OCI-LY1 (cell line): ENCODE measurements around the gene MPP3.

Source experiments
- H2AFZ ChIP-seq: fragments of 200-600 bp; sonication (generic), shearing (Covaris generic); 2 replicates; pipeline ENCODE4 v1.6.0; 2014; ENCODE audit warnings: antibody characterized with exemption, mild to moderate bottlenecking, low read length
- H3F3A ChIP-seq: fragments of 200-600 bp; sonication (generic), shearing (Covaris generic); 2 replicates; pipeline ENCODE4 v1.6.0; 2014; ENCODE audit warnings: mild to moderate bottlenecking, antibody characterized with exemption, low read length, moderate library complexity; ENCODE audit not compliant: insufficient read depth
- H3K27ac ChIP-seq: fragments of 200-600 bp; sonication (generic); 2 replicates; pipeline ENCODE4 v1.5.1; 2014; ENCODE audit warnings: low read length, mixed run types, mild to moderate bottlenecking, low read depth; ENCODE audit not compliant: poor library complexity, severe bottlenecking
- H3K27me3 ChIP-seq: fragments of 200-600 bp; sonication (generic); 2 replicates; pipeline ENCODE4 v1.6.0; 2014; ENCODE audit warnings: antibody characterized with exemption, mild to moderate bottlenecking, low read length, moderate library complexity; ENCODE audit not compliant: insufficient read depth
- H3K36me3 ChIP-seq: fragments of 200-600 bp; sonication (generic); 2 replicates; pipeline ENCODE4 v1.6.1; 2014; ENCODE audit warnings: mild to moderate bottlenecking, antibody characterized with exemption, low read length, moderate library complexity, mixed read lengths; ENCODE audit not compliant: insufficient read depth
- H3K4me1 ChIP-seq: fragments of 200-600 bp; sonication (generic); 2 replicates; pipeline ENCODE4 v1.5.1; 2014; ENCODE audit warnings: mild to moderate bottlenecking, low read length, moderate library complexity; ENCODE audit not compliant: insufficient read depth, severe bottlenecking
- H3K4me2 ChIP-seq: fragments of 200-600 bp; sonication (generic), shearing (Covaris generic); 2 replicates; pipeline ENCODE4 v1.6.1; 2014; ENCODE audit warnings: low read length
- H3K4me3 ChIP-seq: fragments of 200-600 bp; sonication (generic); 2 replicates; pipeline ENCODE4 v1.5.1; 2014; ENCODE audit warnings: low read length, low read depth, mild to moderate bottlenecking, mixed read lengths; ENCODE audit not compliant: poor library complexity, severe bottlenecking
- H3K79me2 ChIP-seq: fragments of 200-600 bp; shearing (Covaris generic); 2 replicates; pipeline ENCODE4 v1.6.1; 2016; ENCODE audit warnings: mixed run types, low read length, mixed read lengths; ENCODE audit not compliant: insufficient read depth
- H3K9ac ChIP-seq: fragments of 200-600 bp; sonication (generic), shearing (Covaris generic); 2 replicates; pipeline ENCODE4 v1.6.1; 2014; ENCODE audit warnings: mild to moderate bottlenecking, low read length, mixed read lengths
- H3K9me2 ChIP-seq: fragments of 200-600 bp; sonication (generic), shearing (Covaris generic); 2 replicates; pipeline ENCODE4 v1.6.1; 2014; ENCODE audit warnings: low read depth, mild to moderate bottlenecking, low read length, mixed read lengths
- H3K9me3 ChIP-seq: fragments of 200-600 bp; shearing (Covaris generic); 2 replicates; pipeline ENCODE4 v1.6.1; 2014; ENCODE audit warnings: low read length, mixed read lengths
- H4K20me1 ChIP-seq: fragments of 200-600 bp; sonication (generic), shearing (Covaris generic); 2 replicates; pipeline ENCODE4 v1.6.0; 2016; ENCODE audit warnings: mild to moderate bottlenecking, low read length; ENCODE audit not compliant: insufficient read depth
- EZH2 ChIP-seq: fragments of 200-600 bp; sonication (generic), shearing (Covaris generic); IDR thresholded peaks from 2 replicates; pipeline ENCODE4 v1.8.0; 2017; ENCODE audit warnings: borderline replicate concordance, mixed run types, mild to moderate bottlenecking, antibody characterized with exemption, low read length, moderate library complexity, mixed read lengths
- TF ChIP-seq, protein P1 (sequence below): fragments of 200-600 bp; sonication (generic), shearing (Covaris generic); IDR thresholded peaks from 2 replicates; pipeline ENCODE4 v1.5.1; 2017; ENCODE audit warnings: mild to moderate bottlenecking, antibody characterized with exemption, low read length, moderate library complexity, mixed read lengths

MPP3 gene

DNA sequence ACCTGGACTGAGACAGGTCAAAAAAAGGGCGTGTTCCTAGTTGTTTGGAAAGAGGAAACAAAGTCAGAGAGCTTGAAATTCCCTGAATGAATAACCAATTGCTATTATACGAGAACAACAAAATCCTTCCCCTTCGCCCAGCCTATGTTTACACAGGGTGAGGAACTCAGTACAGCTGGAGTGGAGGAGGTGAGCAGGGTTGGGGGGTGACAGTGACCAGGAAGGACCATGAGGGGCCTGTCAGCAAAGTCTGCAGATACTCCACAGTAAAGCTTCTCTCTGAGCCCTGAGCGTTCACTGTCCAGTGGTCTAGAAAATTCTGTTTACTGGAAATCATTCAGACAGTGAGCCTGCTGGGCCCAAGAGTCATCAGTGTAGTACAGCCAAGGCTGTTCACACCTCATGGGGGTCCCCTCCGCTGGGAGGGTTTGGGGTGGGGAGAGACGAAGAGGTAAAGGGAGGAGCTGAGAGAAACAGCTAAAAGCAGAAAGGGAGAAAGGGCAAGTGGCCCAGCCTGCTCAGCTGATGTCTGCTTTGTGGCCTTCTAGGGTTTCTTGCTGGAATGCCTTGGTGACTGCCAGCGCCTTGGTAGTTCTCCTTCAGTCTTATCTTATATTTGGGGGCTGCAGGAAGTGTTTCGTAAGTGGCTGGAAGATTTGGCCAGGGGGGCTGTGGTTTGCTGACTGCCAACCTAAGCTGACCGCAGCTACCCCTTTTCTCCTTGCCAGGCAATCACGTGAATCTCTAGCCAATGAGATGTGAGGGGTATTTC is 59.9 kb downstream of the MPP3 start:
- Histone ChIP-seq H3K27me3 (no peaks in the 10 kb centered on the region), H3K9ac (no peak overlapping the region), H3K4me1 (peaks cover 2% of the 10 kb centered on the region), H2AFZ (no peak overlapping the region), H3K9me3 (no peaks in the 10 kb centered on the region), H3K9me2 (no peaks in the 10 kb centered on the region), H3K4me3 (no peak overlapping the region), H3K36me3 (peaks cover 8% of the 10 kb centered on the region), H3K79me2 (no peaks in the 10 kb centered on the region), H4K20me1 (no peaks in the 10 kb centered on the region), H3K4me2 (no peak overlapping the region), H3F3A (no peaks in the 10 kb centered on the region), H3K27ac (no peak overlapping the region)
- no peak for TF ChIP-seq EZH2
- TF ChIP-seq, protein P1, sequence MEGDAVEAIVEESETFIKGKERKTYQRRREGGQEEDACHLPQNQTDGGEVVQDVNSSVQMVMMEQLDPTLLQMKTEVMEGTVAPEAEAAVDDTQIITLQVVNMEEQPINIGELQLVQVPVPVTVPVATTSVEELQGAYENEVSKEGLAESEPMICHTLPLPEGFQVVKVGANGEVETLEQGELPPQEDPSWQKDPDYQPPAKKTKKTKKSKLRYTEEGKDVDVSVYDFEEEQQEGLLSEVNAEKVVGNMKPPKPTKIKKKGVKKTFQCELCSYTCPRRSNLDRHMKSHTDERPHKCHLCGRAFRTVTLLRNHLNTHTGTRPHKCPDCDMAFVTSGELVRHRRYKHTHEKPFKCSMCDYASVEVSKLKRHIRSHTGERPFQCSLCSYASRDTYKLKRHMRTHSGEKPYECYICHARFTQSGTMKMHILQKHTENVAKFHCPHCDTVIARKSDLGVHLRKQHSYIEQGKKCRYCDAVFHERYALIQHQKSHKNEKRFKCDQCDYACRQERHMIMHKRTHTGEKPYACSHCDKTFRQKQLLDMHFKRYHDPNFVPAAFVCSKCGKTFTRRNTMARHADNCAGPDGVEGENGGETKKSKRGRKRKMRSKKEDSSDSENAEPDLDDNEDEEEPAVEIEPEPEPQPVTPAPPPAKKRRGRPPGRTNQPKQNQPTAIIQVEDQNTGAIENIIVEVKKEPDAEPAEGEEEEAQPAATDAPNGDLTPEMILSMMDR = no peak

DNA sequence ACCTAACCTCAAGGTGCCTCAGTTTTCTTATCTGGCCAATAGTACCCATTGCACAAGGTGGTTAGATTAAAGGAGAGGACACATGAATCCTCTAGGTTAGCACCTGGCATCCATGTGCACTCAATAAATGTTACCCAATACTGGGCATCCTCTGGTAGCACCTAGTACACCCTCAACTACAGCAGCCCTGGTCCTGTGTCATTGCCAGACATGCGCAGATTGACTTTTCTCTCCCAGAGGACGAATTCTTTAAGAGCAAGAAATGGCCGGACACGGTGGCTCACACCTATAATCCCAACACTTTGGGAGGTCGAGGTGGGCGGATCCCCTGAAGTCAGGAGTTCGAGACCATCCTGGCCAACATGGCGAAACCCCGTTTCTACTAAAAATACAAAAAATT is 61.5 kb downstream of the MPP3 start:
- H3K9ac ChIP-seq = no peak overlapping the region
- no peaks in the 10 kb centered on the region for H3K9me3 ChIP-seq
- no peak for TF ChIP-seq EZH2
- TF ChIP-seq, protein P1 = no peak
- H3K79me2 ChIP-seq = no peaks in the 10 kb centered on the region
- no peaks in the 10 kb centered on the region for H3K4me1 ChIP-seq
- no peaks in the 10 kb centered on the region for H3K9me2 ChIP-seq
- H3K36me3 ChIP-seq = peaks cover 8% of the 10 kb centered on the region
- H3K4me2 ChIP-seq = no peak overlapping the region
- no peak overlapping the region for H3K4me3 ChIP-seq
- no peaks in the 10 kb centered on the region for H3K27me3 ChIP-seq
- no peaks in the 10 kb centered on the region for H4K20me1 ChIP-seq
- no peak overlapping the region for H2AFZ ChIP-seq
- no peaks in the 10 kb centered on the region for H3F3A ChIP-seq
- no peak overlapping the region for H3K27ac ChIP-seq

DNA sequence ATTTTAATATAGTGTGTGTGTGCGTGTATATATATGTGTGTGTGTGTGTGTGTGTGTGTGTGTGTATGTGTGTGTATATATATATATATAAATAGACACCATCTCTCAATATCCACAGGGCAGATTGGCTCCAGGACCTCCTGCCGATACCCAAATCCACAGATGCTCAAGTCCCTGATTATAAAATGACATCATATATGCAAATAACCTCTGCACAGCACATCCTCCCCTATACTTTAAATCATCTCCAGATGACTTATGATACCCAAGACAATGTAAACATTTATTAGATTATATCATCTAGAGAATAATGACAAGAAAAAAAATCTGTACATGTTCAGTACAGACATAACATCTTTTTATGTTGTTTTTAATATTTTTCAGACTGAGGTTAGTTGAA is 62.0 kb downstream of the MPP3 start:
- no peak overlapping the region for H3K27ac ChIP-seq
- no peaks in the 10 kb centered on the region for H3K27me3 ChIP-seq
- no peaks in the 10 kb centered on the region for H3K4me1 ChIP-seq
- peaks cover 8% of the 10 kb centered on the region for H3K36me3 ChIP-seq
- no peak overlapping the region for H3K9ac ChIP-seq
- no peaks in the 10 kb centered on the region for H3K9me3 ChIP-seq
- H2AFZ ChIP-seq = no peak overlapping the region
- no peaks in the 10 kb centered on the region for H4K20me1 ChIP-seq
- H3K4me3 ChIP-seq = no peak overlapping the region
- H3K9me2 ChIP-seq = no peaks in the 10 kb centered on the region
- no peak overlapping the region for H3K4me2 ChIP-seq
- H3K79me2 ChIP-seq = no peaks in the 10 kb centered on the region
- no peaks in the 10 kb centered on the region for H3F3A ChIP-seq
- no peak for TF ChIP-seq EZH2
- TF ChIP-seq, protein P1 = no peak
